Mesenchymal stem cell (in vitro differentiated cells and primary cell): ENCODE measurements around the gene PABPC1L.

Experiments
- DNase-seq: peaks from one replicate; pipeline ENCODE4 v3.0.0-alpha.2; 2013
- H2AFZ ChIP-seq: one replicate; pipeline ENCODE4 v1.6.1; 2013; ENCODE audit warnings: low read depth, mild to moderate bottlenecking, control low read depth, inconsistent platforms, low read length, moderate library complexity
- H2AK5ac ChIP-seq: 2 replicates; pipeline ENCODE4 v1.6.1; 2013; ENCODE audit warnings: low read length, moderate library complexity, mild to moderate bottlenecking, inconsistent platforms; ENCODE audit not compliant: severe bottlenecking
- H2BK120ac ChIP-seq: one replicate; pipeline ENCODE4 v1.6.1; 2013; ENCODE audit warnings: low read depth, mild to moderate bottlenecking, inconsistent platforms, low read length, moderate library complexity
- H2BK12ac ChIP-seq, 2 experiments: one replicate each; pipeline ENCODE4 v1.6.1; 2013; ENCODE audit warnings: inconsistent platforms in 2 of 2, low read length in 2 of 2, mild to moderate bottlenecking in 2 of 2, moderate library complexity in 2 of 2, control low read depth in 1 of 2
- H2BK15ac ChIP-seq: one replicate; pipeline ENCODE4 v1.6.1; 2013; ENCODE audit warnings: mild to moderate bottlenecking, low read depth, inconsistent platforms; ENCODE audit not compliant: poor library complexity, severe bottlenecking
- H2BK5ac ChIP-seq: 2 replicates; pipeline ENCODE4 v1.6.1; 2013; ENCODE audit warnings: low read depth, mild to moderate bottlenecking, low read length, control low read depth, inconsistent platforms; ENCODE audit not compliant: poor library complexity, severe bottlenecking
- H3K14ac ChIP-seq, 2 experiments: one replicate each; pipeline ENCODE4 v1.6.1; 2013; ENCODE audit warnings: inconsistent platforms in 2 of 2, low read length in 2 of 2, control low read depth in 1 of 2, mild to moderate bottlenecking in 1 of 2, moderate library complexity in 1 of 2
- H3K18ac ChIP-seq, 2 experiments: one replicate each; pipeline ENCODE4 v1.6.1; 2013; ENCODE audit warnings: inconsistent platforms in 2 of 2, low read length in 2 of 2, control low read depth in 1 of 2, low read depth in 1 of 2, mild to moderate bottlenecking in 1 of 2
- H3K23ac ChIP-seq, 2 experiments: one replicate each; pipeline ENCODE4 v1.6.1; 2013; ENCODE audit warnings: inconsistent platforms in 2 of 2, low read length in 2 of 2, mild to moderate bottlenecking in 2 of 2, moderate library complexity in 2 of 2, control low read depth in 1 of 2
- H3K27ac ChIP-seq: 2 replicates; pipeline ENCODE4 v1.5.1; 2013; ENCODE audit warnings: mild to moderate bottlenecking, moderate library complexity, low read length, control low read depth, inconsistent platforms; ENCODE audit not compliant: poor library complexity, severe bottlenecking
- H3K27me3 ChIP-seq, 2 experiments: 2 replicates each; pipeline versions ENCODE4 v1.6.1 to v1.7.0; 2013; ENCODE audit warnings: low read length in 2 of 2, mild to moderate bottlenecking in 2 of 2, moderate library complexity in 2 of 2, control low read depth in 1 of 2, inconsistent platforms in 1 of 2; ENCODE audit not compliant: control insufficient read depth in 1 of 2, insufficient read depth in 1 of 2
- H3K36me3 ChIP-seq, 2 experiments: 2 replicates each; pipeline versions ENCODE4 v1.6.1 to v1.7.0; 2013; ENCODE audit warnings: low read length in 2 of 2, control low read depth in 1 of 2, inconsistent platforms in 1 of 2, low read depth in 1 of 2, mild to moderate bottlenecking in 1 of 2; ENCODE audit not compliant: insufficient read depth in 2 of 2, control insufficient read depth in 1 of 2
- H3K4ac ChIP-seq, 2 experiments: one replicate each; pipeline ENCODE4 v1.6.1; 2013; ENCODE audit warnings: inconsistent platforms in 2 of 2, low read length in 2 of 2, mild to moderate bottlenecking in 2 of 2, moderate library complexity in 2 of 2, control low read depth in 1 of 2, low read depth in 1 of 2
- H3K4me1 ChIP-seq: 2 replicates; pipeline ENCODE4 v1.6.1; 2013; ENCODE audit warnings: low read depth, low read length, control low read depth; ENCODE audit not compliant: control insufficient read depth, insufficient read depth
- H3K4me2 ChIP-seq: 2 replicates; pipeline ENCODE4 v1.6.1; 2013; ENCODE audit warnings: low read length, mild to moderate bottlenecking, inconsistent platforms; ENCODE audit not compliant: poor library complexity, severe bottlenecking
- H3K4me3 ChIP-seq, 2 experiments: 2 replicates each; pipeline versions ENCODE4 v1.5.1 to v1.7.0; 2013; ENCODE audit warnings: low read length in 2 of 2, mild to moderate bottlenecking in 2 of 2, control low read depth in 1 of 2, low read depth in 1 of 2; ENCODE audit not compliant: insufficient read depth in 1 of 2
- H3K79me1 ChIP-seq: replicated peaks from 2 replicates; pipeline ENCODE4 v1.6.1; 2013; ENCODE audit warnings: mild to moderate bottlenecking, control low read depth, low read length, inconsistent platforms; ENCODE audit not compliant: poor library complexity, severe bottlenecking
- H3K9ac ChIP-seq: 2 replicates; pipeline ENCODE4 v1.7.0; 2013; ENCODE audit warnings: mild to moderate bottlenecking, low read length, moderate library complexity
- H3K9me3 ChIP-seq: 2 replicates; pipeline ENCODE4 v1.7.0; 2013; ENCODE audit warnings: mild to moderate bottlenecking, low read length; ENCODE audit not compliant: control insufficient read depth
- H4K8ac ChIP-seq: one replicate; pipeline ENCODE4 v1.6.1; 2013; ENCODE audit warnings: inconsistent platforms, mild to moderate bottlenecking, low read length, moderate library complexity
- H4K91ac ChIP-seq: one replicate; pipeline ENCODE4 v1.6.1; 2013; ENCODE audit warnings: mild to moderate bottlenecking, low read length, inconsistent platforms
- WGBS: methylation state at CpG from one replicate; pipeline ENCODE4 v1.1.7; 2013; ENCODE audit warnings: mixed read lengths; 5-methylcytosine and 5-hydroxymethylcytosine counted together

The PABPC1L gene

DNA sequence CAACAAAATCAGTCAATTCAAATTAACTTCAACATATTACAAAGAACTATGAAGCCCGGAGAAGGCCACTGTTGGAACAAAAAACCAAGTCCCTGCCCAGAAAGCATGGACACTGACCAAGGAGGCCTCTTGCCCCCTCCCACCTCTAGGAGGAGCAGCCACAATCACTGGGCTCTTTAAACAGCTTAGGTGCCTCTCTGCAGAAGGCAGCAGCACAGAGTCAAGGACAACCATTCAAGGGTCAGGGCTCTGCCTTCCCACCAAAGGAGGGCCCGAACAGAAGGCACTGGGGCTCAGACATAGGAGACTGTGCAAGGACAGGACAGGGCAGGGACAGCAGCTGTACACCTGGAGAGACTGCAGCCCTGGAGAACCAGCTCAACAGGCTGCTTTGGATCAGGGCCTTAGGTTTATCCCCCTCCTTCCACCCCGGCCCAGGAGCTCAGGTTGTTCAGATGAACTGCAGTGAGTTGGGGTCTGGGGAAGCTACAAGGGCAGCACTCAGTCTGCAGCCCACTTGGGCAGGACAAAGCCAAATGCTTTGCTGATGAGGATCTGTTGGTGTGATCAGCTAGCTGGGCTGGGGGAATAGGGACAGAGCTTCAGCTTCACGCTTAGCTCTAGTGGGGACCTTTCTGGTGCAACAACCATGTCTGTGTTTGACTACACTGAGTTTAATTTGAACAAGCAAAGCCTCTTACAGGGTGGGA, 32.6 kb downstream of the PABPC1L start:
- no peak overlapping the region for H2AFZ ChIP-seq
- no peak overlapping the region for H3K23ac ChIP-seq
- H2BK120ac ChIP-seq: no peak overlapping the region
- H2BK12ac ChIP-seq: no peak overlapping the region
- H3K4me2 ChIP-seq: no peak overlapping the region
- no peak overlapping the region for H4K91ac ChIP-seq
- no peak overlapping the region for H2AK5ac ChIP-seq
- no peak overlapping the region for H2BK5ac ChIP-seq
- H3K18ac ChIP-seq: no peak overlapping the region
- H3K9ac ChIP-seq: no peak overlapping the region
- H3K14ac ChIP-seq: no peak overlapping the region
- over 99% methylated on average over 4 of the region's 4 CpGs for WGBS
- DNase-seq: no peak
- no peak overlapping the region for H3K4ac ChIP-seq
- no peak overlapping the region for H4K8ac ChIP-seq
- no peaks in the 10 kb centered on the region for H3K9me3 ChIP-seq
- H3K4me1 ChIP-seq: peaks cover 8% of the 10 kb centered on the region
- no peak overlapping the region for H3K4me3 ChIP-seq
- peaks cover 59 to 86% of the 10 kb centered on the region in 2 experiments for H3K36me3 ChIP-seq
- no peak overlapping the region for H3K27ac ChIP-seq
- H3K27me3 ChIP-seq: no peaks in the 10 kb centered on the region
- no peak overlapping the region for H2BK15ac ChIP-seq
- peaks cover 22% of the 10 kb centered on the region for H3K79me1 ChIP-seq

DNA sequence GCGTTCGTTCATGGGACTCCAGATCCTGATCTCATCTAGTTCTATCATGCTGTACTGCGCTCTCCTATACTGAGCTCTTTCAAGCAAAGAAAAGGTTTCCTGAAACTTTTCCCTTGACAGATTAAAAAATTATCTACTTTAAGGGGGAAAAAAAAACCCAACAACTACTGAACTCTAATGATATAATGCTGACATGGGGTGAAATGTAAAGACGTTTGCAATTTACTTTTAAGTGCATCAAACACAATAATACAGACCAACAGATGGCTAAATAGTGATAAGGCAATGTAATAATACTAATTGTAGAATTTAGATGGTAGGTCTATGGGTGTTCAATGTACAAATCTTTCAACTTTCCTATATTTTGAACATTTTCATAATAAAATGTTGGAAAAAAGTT, 34.0 kb downstream of the PABPC1L start:
- Histone ChIP-seq H3K18ac (no peak overlapping the region), H3K4me2 (no peak overlapping the region), H4K8ac (no peak overlapping the region), H3K27ac (no peak overlapping the region), H2BK120ac (no peak overlapping the region), H2AK5ac (no peak overlapping the region), H2BK15ac (no peak overlapping the region), H3K9me3 (no peaks in the 10 kb centered on the region), H2AFZ (no peak overlapping the region), H3K4ac (no peak overlapping the region), H3K4me3 (no peak overlapping the region), H3K4me1 (peaks cover 6% of the 10 kb centered on the region), H3K9ac (no peak overlapping the region), H3K36me3 (peaks cover 53 to 92% of the 10 kb centered on the region in 2 experiments), H3K79me1 (peaks cover 27% of the 10 kb centered on the region), H2BK12ac (no peak overlapping the region), H4K91ac (no peak overlapping the region), H3K14ac (no peak overlapping the region), H2BK5ac (no peak overlapping the region), H3K27me3 (no peaks in the 10 kb centered on the region), H3K23ac (no peak overlapping the region)
- DNase-seq: no peak
- 100% methylated on average over 3 of the region's 4 CpGs for WGBS

- Histone ChIP-seq H3K4me3 (no peak overlapping the region), H2BK12ac (no peak overlapping the region), H4K91ac (no peak overlapping the region), H2BK15ac (no peak overlapping the region), H3K9ac (no peak overlapping the region), H3K27ac (no peak overlapping the region), H3K4ac (no peak overlapping the region), H2AFZ (no peak overlapping the region), H3K4me1 (peaks cover 6% of the 10 kb centered on the region), H2BK5ac (no peak overlapping the region), H4K8ac (no peak overlapping the region), H3K27me3 (no peaks in the 10 kb centered on the region), H3K23ac (no peak overlapping the region), H3K9me3 (no peaks in the 10 kb centered on the region), H3K79me1 (peaks cover 28% of the 10 kb centered on the region), H3K36me3 (peaks cover 45 to 99% of the 10 kb centered on the region in 2 experiments), H2AK5ac (no peak overlapping the region), H3K18ac (no peak overlapping the region), H3K4me2 (no peak overlapping the region), H3K14ac (no peak overlapping the region), H2BK120ac (no peak overlapping the region)
- 98% methylated on average over 6 of the region's 6 CpGs for WGBS
- no peak for DNase-seq
Measured at GRCh38 chr20:44945261-44945660, 35.4 kb downstream of the PABPC1L start.

- Histone ChIP-seq H3K9me3 (no peaks in the 10 kb centered on the region), H3K14ac (no peak overlapping the region), H3K18ac (no peak overlapping the region), H2BK15ac (no peak overlapping the region), H4K91ac (no peak overlapping the region), H2BK5ac (no peak overlapping the region), H2AK5ac (no peak overlapping the region), H2AFZ (no peak overlapping the region), H3K27me3 (no peaks in the 10 kb centered on the region), H3K23ac (no peak overlapping the region), H3K79me1 (peaks cover 25% of the 10 kb centered on the region), H3K4me1 (peaks cover 6% of the 10 kb centered on the region), H2BK120ac (no peak overlapping the region), H2BK12ac (no peak overlapping the region), H3K36me3 (peaks cover 44 to 99% of the 10 kb centered on the region in 2 experiments), H3K4me2 (no peak overlapping the region), H3K4ac (no peak overlapping the region), H3K4me3 (no peak overlapping the region), H3K27ac (no peak overlapping the region), H4K8ac (no peak overlapping the region), H3K9ac (no peak overlapping the region)
- DNase-seq: peak; percentile 25
- WGBS: 100% methylated on average over 2 of the region's 2 CpGs
Measured at GRCh38 chr20:44946271-44946852, 36.5 kb downstream of the PABPC1L start.
